KG1 (cell line): ENCODE results near the gene DCST2.
A peak's percentile ranks its signal among the peaks of the same experiment; 100 is the strongest.
"Not testable (repeated sequence)": the region's sequence is repeated elsewhere in the genome, so short reads cannot be mapped to it uniquely, and the experiment has no call there.

Experiments
- DNase-seq: peaks from one replicate; lab custom pipeline; 2025; lab: John Stamatoyannopoulos, UW

The DCST2 gene

GRCh38 chr1:154998818-154999570, 34.6 kb downstream of the DCST2 start:
- peak; percentile 84 for DNase-seq

DNA sequence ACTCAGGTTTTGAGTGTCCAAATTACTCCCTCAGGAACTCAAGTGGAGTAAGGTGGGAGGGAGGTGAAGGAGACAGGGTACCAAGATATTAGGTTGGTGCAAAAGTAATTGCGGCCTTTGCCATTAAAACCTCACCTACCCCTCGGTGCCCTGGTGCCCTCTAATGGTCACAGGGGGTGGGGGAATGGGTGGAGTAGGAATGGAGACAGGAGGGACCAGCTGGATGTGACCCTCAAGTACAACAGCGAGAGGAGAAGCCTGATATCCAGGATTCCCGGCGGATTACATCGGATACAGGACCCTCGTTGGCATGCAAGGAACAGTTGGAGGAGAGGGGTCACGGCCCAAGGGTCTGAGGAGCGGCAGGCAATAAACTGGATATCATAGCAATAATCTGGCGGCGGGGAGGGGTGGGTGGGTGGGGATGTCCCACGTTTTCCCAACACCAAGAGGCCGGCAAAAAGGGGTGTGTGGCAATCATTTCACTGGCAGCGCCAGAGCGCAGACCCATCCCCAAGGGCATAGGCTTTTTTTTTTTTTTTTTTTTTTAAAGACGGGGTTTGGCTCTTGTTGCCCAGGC, 35.3 kb downstream of the DCST2 start:
- no peak for DNase-seq

GRCh38 chr1:154996966-154997701, 36.4 kb downstream of the DCST2 start:
- DNase-seq, result no peak

DNA sequence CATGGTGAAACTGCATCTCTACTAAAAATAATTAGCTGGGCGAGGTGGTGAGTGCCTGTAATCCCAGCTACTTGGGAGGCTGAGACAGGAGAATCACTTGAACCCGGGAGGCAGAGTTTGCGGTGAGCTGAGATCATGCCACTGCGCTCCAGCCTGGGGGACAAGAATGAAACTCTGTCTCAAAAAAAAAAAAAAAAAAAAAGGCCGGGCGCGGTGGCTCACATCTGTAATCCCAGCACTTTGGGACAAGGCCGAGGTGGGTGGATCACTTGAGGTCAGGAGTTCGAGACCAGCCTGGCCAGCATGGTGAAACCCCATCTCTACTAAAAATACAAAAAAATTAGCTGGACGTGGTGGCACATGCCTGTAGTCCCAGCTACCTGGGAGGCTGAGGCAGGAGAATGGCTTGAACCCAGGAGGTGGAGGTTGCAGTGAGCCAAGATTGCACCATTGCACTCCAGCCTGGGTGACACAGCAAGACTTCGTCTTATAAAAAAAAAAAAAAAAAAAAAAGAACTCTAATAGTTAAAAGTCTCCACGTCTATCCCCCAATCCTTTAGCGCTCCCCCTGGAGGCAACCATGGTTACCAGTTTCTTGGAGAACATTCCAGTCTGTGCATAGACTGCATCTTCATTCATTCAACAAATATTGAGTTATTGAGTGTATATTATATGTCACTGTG, 38.1 kb downstream of the DCST2 start:
- DNase-seq, result not testable (repeated sequence)

DNA sequence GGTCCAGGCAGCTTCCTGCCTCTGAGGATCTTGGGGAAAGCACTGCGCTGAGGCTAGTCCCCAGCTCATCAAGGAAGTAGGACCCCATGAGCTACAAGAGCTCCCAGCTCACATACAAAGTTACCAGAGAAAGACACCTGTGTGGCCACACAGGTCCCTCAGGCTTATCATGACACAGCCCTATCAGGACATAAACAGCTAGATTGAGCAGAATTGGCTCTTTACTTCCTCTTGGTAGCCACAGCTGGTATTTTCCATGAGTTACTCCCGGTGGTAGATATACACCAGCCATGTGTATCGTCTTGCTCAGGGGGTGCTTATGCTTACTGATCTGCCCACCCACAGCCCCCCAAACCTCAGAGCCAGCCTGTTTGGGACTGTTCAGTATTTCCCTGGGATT, 39.0 kb downstream of the DCST2 start:
- DNase-seq, result no peak

DNA sequence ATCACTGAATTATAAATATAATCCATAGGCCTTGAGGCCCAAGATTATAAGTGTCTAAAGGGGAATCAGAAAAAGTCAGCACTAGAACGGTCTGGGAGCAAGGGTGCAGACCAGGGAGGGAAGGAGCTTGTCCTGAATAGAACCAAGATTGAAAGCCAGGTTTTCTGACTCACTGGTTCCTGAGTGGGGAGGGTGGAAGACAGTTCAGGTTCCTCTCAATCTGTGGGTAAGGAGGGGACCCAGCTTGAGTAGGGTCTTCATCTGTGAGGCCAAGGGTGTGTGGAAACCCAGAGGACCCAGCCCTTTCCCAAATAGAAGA, 39.4 kb downstream of the DCST2 start:
- DNase-seq, result no peak

- no peak for DNase-seq
Observed at GRCh38 chr1:154993572-154994268, 39.9 kb downstream of the DCST2 start, which contains the start of gene LENEP. LENEP (plus strand) TSS chr1:154993586; CDS start chr1:154993608, 22 bp downstream.

DNA sequence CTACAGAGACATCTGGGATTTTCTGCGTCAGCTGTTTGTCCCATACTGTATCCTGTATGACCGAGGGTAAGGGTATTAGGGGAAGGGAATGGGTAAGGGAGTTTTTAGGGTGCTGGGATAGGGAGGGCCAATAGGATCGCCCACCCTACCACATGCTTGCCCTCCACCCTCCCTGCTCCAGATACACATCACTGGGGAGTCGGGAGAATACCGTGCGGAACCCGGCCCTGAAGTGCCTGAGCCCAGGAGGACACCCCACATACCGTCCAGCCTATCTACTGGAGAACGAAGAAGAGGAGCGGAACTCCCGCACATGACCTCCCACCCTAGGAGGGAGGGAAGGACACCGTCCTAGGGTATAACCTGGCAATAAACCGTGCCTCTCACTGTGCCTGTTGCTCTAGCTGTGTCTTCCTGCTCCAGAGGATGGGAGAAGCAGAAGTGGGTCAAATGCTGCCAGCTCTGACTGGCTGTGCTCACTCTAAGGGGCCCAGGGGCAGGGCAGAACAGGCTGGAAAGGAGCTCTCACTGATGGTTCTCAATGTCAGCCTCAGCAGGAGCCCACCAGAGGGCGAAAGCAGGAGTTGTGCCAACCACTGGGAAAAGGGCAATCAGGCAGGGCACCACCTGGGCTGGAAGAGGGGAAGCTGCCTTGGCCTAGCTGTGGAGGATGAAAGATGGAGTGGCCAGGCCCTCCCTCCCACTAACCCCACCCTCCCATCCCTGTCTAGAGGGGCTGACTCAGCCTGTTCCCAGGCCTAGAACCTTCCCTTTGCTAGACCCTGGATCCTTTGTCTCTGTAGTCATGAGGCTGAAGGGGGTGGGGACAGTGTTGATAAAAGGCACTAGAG, 40.6 kb downstream of the DCST2 start:
- DNase-seq, result no peak

DNA sequence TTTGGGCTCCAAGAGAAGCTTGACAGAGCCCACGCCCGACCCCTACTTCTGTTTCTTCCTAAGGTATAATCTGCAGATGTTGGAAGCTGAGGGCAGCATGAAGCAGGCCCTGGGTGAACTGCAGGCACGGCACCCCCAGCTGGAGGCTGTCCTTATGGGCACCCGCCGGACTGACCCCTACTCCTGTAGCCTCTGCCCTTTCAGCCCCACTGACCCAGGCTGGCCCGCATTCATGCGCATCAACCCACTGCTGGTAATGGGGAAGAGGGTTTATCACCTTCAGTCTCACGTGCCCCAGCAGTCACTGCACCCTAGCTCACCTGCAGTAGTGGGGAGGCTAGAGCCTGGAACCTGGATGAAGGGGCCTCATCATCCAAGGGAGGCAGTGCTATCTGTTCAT, 43.3 kb downstream of the DCST2 start:
- no peak for DNase-seq

- no peak for DNase-seq
Observed at GRCh38 chr1:154989195-154989860, 44.3 kb downstream of the DCST2 start.

DNA sequence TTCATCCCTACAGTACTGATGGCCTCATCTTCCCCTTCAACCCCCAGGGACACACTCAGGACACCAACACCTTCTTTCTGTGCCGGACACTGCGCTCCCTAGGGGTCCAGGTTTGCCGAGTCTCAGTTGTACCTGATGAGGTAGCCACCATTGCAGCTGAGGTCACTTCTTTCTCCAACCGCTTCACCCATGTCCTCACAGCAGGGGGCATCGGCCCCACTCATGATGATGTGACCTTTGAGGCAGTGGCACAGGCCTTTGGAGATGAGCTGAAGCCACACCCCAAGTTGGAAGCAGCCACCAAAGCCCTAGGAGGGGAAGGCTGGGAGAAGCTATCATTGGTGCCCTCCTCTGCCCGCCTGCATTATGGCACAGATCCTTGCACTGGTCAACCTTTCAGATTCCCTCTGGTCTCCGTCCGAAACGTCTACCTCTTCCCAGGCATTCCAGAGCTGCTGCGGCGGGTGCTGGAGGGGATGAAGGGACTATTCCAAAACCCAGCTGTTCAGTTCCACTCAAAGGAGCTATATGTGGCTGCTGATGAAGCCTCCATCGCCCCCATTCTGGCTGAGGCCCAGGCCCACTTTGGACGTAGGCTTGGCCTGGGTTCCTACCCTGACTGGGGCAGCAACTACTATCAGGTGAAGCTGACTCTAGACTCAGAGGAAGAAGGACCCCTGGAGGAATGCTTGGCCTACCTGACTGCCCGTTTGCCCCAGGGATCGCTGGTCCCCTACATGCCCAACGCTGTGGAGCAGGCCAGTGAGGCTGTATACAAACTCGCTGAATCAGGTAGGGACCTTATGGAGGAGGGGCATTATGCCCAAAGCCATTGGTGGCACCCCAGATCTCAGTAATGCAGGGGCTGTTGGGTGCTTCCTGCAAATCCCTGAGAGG, 45.3 kb downstream of the DCST2 start:
- no peak for DNase-seq

DNA sequence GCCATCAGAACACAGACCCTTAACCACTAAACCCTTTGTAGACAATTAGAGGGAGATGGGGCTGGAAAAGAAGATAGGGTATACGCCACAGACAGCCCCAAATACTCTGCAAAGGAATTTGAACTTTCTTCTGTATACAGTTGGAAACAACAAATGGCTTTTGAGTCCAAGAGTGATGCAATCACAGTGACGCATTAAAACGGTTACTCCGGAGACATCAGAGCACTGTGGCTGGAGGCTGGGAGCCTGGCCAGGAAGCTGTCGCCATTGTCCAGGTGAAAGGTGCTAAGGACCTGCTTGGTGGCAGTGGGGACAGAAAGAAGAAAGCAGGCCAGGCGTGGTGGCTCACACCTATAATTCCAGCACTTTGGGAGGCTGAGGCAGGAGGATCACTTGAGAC, 46.3 kb downstream of the DCST2 start:
- DNase-seq, result no peak

- DNase-seq, result not testable (repeated sequence)
Observed at GRCh38 chr1:154986736-154987135, 46.8 kb downstream of the DCST2 start.

DNA sequence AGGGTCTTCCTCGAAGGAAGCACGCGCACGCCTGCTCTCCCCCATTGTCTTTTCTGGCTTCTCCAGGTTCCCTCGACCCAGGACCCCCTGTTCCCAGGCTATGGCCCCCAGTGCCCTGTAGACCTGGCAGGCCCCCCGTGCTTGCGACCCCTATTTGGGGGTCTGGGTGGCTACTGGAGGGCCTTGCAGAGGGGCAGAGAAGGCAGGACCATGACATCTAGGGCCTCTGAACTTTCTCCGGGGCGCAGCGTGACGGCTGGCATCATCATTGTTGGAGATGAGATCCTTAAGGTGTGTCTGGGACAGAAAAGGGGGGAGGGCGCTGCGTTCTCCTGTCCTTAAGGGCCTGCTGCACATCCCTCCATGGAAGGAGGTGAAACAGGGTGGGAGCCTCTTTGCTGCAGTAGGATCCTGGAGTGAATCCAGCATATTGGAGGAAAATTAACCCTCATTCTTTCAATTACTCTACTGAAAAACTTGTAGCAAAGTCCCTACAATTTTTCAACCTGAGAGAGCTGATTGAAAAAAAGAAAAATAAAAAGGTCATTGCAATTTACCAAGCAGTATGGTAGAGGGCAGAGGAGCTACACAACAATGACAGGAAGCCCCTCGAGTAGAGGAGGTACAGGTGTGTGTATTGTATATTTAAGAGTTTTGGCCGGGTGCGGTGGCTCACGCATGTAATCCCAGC, 49.7 kb downstream of the DCST2 start:
- no peak for DNase-seq

DNA sequence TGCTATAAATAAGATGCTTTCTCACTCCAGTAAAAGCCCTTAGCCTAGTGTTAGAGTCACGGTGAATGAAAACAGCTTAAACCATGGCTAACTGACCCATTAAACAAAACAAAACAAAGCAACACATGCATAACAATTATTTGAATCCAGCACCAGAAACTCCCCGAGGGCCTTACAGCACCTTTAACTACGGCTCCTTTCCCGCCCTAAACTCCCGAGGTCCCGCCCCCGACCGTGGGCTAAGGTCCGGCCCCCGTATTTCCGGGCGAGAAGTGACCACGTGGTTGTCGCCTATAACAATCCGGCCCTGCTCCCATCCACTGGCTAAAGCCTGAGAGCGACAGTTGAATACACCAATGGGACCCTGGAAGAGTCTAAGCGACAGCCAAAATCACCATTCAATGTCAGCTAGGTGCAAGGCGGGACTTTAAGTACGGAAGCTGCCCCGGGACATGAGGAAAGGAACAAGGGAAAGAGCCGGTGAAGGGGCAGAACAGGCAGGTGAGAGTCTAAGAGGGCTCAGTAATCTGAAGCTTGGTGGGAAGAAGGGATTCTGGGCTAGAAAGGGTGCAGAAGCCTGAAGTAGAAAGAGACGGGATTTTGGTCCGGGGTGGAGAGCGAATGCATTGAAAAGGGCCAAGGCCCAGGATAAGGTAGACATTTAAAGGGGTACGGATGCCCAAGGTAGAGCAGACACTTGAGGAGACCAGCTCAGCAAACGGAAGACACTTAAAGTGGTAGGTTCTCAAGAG, 50.5 kb downstream of the DCST2 start, which contains the start of gene FLAD1:
TSS of gene FLAD1 (plus strand) at position 448 of the 752 bp plus-strand sequence. CDS start 351 bp downstream, outside the sequence.
- peak; percentile 98 for DNase-seq

GRCh38 chr1:154982341-154982740, 51.2 kb downstream of the DCST2 start:
- DNase-seq, result no peak

- DNase-seq, result no peak
Observed at GRCh38 chr1:154978360-154978759, 55.2 kb downstream of the DCST2 start.

DNA sequence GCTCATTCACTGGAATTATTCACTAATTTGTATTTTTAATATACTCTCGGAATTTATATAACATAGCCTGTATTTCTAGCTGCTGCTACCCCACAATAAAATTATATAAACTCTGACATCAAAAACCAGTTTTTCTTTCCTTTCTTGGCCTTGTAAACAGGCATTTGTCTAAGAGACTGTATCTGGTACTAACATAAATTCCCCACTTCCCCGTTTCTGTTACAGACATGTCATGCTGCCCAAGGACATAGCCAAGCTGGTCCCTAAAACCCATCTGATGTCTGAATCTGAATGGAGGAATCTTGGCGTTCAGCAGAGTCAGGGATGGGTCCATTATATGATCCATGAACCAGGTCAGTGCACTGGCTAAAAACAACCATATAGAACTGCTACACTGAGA, 55.8 kb downstream of the DCST2 start:
- DNase-seq, result not testable (repeated sequence)
